ENCODE measurements around the gene TOMM5.

The TOMM5 gene
- 4.5 to 7.5 reads per million in 2 experiments for total RNA-seq

- DNase-seq (ENCODE audit: low read depth), result peak; percentile 88
Measured at GRCh38 chr9:37592108-37592951, at the start of gene TOMM5. Gene TOMM5 (minus strand): TSS chr9:37592597. CDS start chr9:37592532, 65 bp downstream.

- no peak for DNase-seq (ENCODE audit: low read depth)
Measured at GRCh38 chr9:37641331-37641730, 48.9 kb upstream of the TOMM5 start.

GRCh38 chr9:37640246-37640645 lies 47.8 kb upstream of the TOMM5 start:
- no peak for DNase-seq (ENCODE audit: low read depth)

GRCh38 chr9:37639841-37640240 lies 47.4 kb upstream of the TOMM5 start:
- no peak for DNase-seq (ENCODE audit: low read depth)

- no peak for DNase-seq (ENCODE audit: low read depth)
Measured at GRCh38 chr9:37639109-37639762, 46.8 kb upstream of the TOMM5 start.

GRCh38 chr9:37636511-37637448 lies 44.4 kb upstream of the TOMM5 start:
- no peak for DNase-seq (ENCODE audit: low read depth)

GRCh38 chr9:37635808-37636207 lies 43.4 kb upstream of the TOMM5 start:
- no peak for DNase-seq (ENCODE audit: low read depth)

- DNase-seq (ENCODE audit: low read depth), result no peak
Measured at GRCh38 chr9:37632479-37632878, 40.1 kb upstream of the TOMM5 start.

- DNase-seq (ENCODE audit: low read depth), result no peak
Measured at GRCh38 chr9:37626708-37627292, 34.4 kb upstream of the TOMM5 start.

GRCh38 chr9:37625758-37626147 lies 33.4 kb upstream of the TOMM5 start:
- DNase-seq (ENCODE audit: low read depth), result no peak

- DNase-seq (ENCODE audit: low read depth), result no peak
Measured at GRCh38 chr9:37625036-37625757, 32.8 kb upstream of the TOMM5 start.

- DNase-seq (ENCODE audit: low read depth), result no peak
Measured at GRCh38 chr9:37624073-37624472, 31.7 kb upstream of the TOMM5 start.

GRCh38 chr9:37623267-37623666 lies 30.9 kb upstream of the TOMM5 start:
- DNase-seq (ENCODE audit: low read depth), result no peak

GRCh38 chr9:37622462-37622861 lies 30.1 kb upstream of the TOMM5 start:
- no peak for DNase-seq (ENCODE audit: low read depth)

- no peak for DNase-seq (ENCODE audit: low read depth)
Measured at GRCh38 chr9:37621273-37622121, 29.1 kb upstream of the TOMM5 start.

GRCh38 chr9:37620396-37620795 lies 28.0 kb upstream of the TOMM5 start:
- DNase-seq (ENCODE audit: low read depth), result no peak

- no peak for DNase-seq (ENCODE audit: low read depth)
Measured at GRCh38 chr9:37619806-37620205, 27.4 kb upstream of the TOMM5 start.

GRCh38 chr9:37618817-37619216 lies 26.4 kb upstream of the TOMM5 start:
- DNase-seq (ENCODE audit: low read depth), result no peak

- no peak for DNase-seq (ENCODE audit: low read depth)
Measured at GRCh38 chr9:37617832-37618231, 25.4 kb upstream of the TOMM5 start.

GRCh38 chr9:37617161-37617560 lies 24.8 kb upstream of the TOMM5 start:
- DNase-seq (ENCODE audit: low read depth), result no peak

Measured in T follicular helper cell (primary cell).